Activated CD8-positive, alpha-beta memory T cell treated with anti-CD3 and anti-CD28 coated beads, Interleukin-2, amount 50 U/mL, for 4 hours (primary cell): Measurements from ENCODE around the gene RTN4R.

Source experiments
- DNase-seq: peaks from one replicate; pipeline ENCODE4 v3.0.0-alpha.2; 2020

RTN4R gene

DNA sequence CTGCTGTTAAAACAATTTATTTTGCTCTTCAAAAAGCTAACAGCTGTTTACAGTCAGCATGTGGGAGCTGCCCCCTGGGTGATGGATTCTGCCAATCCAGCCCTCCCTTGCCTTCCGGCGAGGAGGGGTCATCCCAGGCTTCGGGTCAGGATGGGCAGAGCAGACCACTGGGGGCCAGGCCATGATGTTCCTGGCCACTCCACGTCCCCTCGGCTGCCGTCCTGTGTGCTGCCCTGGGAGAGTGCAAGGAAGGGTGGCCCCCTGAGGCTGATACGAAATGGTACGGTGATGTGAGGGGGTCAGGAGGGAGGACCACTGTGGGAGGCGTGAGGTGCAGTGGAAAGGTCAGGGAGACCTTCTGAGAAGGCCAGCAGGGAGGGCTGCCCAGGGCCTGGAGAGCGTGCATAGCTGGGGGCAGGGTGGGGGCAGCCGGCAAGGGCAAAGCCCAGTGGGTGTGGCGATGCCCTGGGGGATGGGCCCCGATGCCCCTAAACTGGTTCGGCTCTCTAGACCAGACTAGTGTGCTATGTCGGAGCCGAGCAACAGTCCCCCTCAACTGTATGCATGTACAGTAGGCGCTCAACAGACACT, 41.3 kb downstream of the RTN4R start:
- DNase-seq, result no peak

GRCh38 chr22:20226077-20226716, 41.9 kb downstream of the RTN4R start:
- DNase-seq, result no peak

DNA sequence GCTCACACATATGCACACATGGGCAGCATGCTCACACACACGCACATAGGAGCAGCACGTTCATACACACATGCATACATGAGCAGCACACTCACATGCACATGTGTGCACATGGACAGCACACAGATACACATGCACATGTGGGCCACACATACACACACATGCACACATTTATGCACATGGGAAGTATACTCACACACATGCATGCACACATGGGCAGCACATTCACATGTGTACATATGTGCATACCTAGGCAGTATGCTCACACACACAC, 42.5 kb downstream of the RTN4R start:
- DNase-seq, result no peak

DNA sequence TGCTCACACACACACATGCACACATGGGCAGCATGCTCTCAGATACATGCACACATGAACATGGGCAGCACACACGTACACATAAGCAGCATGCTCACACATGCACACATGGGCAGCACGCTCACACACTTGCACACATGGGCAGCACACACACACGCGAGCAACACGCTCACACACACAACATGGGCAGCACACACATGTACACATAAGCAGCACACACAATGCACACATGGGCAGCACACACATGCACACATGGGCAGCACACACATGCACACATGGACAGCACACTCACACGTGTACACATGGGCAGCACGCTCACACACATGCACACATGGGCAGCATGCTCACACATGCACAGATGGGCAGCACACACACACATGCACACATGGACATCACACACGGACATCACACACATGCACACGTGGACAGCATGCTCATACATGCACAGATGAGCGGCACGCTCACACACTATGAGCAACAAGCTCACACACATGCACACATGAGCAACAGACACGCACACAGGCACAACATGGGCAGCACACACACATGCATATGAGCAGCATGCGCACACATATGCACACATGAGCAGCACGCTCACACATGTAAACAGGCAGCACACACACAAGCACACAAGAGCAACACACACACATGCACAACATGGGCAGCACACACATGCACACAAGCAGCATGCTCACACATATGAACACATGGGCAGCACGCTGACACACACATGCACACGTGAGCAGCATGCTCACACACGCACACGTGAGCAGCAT, 43.0 kb downstream of the RTN4R start:
- no peak for DNase-seq

GRCh38 chr22:20224256-20224626, 43.9 kb downstream of the RTN4R start:
- DNase-seq, result no peak

- DNase-seq, result no peak
Observed at GRCh38 chr22:20223421-20224255, 44.5 kb downstream of the RTN4R start.

- DNase-seq, result no peak
Observed at GRCh38 chr22:20222764-20223420, 45.2 kb downstream of the RTN4R start.

DNA sequence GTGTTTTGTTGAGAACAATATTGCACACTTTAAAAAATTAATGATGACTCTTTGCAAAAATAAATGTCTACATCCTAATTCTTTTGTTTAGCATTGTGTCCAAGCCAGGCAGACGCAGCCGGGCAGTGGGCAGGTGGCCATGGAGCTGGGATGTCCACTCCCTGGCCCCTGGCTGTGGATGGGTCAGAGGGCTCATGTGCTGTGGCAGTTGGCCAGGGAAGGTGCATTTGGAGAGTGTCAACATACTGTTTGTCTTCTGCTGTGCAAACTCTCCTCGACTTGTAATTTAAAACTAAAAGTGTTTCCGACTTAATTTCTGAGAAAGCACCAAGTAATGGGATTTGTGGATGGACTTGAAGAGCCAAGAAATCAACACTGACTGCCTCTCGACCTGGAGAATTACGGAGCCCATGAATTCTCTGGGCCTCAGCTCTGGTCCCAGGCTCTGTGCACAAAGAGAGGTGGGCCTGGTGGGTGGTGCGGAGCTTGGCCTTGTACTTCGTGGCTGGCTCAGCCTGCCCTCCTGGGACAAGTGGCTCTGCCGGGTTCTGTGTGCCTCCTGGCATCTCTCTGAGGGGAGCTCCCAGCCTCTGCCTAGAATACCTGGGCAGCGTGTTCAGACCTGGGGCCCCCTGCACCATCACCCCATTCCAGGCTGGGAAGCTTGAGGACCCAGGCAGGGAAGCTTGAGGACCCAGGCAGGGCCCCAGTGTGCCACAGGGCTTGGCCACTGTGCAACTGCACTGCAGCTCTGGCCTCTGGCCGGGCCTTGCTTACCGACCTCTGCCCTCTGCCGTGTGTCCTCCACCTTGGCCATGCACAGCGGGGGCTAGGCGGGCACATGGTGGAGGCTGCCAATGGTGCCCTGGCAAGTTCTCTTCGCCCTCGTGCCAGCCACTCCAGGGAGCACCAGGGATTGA, 46.4 kb downstream of the RTN4R start:
- DNase-seq, result no peak

GRCh38 chr22:20220629-20221026, 47.5 kb downstream of the RTN4R start:
- no peak for DNase-seq

DNA sequence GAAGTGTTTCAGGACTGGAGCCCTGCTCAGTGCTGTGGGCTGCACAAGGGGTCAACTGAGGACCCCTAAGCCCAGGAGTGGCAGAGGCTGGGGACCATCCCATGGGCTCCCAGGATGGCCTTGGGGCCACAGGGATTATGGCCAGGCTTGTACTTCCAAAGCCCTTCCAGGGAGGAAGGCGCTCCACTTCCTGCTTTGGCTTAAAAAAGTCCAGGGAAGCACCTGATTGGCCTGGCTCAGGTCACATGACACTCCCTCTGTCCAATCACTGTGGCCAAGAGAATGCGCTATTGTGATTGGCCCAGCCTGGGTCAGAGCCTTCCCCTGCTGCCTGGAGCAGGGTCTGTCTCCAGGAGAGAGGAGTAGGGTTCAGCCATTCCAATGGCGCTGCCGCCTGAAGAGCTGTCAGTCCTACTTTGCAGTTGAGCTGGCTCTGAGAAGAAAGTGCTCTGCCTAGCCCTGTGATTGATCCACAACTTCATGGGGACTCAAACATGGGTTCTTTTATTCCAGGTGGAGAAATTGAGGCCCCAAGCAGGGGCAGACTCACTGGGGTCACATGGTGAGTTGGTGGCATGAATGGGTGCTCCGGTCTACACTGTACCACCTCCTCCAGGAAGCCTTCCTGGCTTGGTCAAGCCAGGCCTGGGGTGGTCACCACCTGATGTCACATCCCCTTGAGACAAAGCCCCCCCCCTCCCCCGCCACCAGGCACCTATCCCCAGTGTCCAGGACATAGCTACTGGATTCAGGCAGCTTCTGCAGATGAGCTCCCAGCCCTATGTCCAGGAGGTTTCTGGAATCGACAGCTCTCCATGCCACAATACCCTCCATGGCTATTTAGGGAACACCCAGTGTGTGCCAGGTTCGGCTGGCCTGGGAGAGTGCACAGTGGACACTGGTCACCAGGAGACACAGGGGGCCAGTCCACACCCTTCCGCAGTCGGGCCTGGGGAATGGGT, 48.2 kb downstream of the RTN4R start:
- no peak for DNase-seq

GRCh38 chr22:20218987-20219386, 49.1 kb downstream of the RTN4R start:
- DNase-seq, result no peak

DNA sequence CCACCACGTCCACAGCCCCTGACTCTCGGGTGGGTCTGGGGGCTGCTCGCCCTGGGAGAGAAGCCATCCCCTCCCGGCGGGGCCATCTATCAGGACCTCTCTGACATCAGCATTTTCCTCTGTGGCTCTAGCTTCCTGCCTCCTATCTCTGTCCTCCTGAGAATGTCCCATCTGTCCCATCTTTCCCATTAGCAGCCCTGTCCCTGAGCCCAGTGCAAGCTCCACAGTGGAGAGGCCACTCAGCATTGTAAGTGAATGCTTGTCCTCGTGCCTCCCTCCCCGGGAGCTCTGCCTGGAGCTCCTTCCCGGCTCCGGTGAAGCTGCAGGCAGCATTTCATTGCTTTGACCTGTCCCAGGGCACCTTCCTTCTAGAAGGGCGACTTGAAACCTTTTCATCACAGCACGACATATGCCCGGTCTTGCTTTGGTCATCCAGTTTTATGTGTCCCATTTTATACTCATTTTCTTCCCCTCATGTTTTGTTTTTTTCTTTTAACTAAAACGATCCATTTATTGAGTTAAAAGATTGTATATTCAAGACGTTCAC, 49.7 kb downstream of the RTN4R start:
- no peak for DNase-seq

DNA sequence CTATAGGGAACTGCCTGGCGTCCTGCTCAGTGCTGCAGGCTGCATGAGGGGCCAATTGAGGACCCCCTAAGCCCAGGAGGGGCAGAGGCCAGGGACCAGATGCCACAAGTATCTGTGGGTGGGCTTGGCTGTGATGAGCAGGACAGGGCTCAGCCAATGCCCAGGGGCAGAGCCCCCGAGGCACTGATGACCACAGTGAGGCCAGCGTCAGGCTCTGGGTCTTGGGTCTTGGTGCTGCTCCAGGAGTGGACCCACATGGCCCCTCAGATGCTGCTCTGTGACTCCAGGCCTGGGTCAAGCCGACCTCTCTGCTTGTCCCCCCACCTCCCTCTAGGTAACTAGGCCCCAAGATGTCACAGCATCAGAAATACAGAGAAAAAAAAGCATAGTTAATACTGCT, 50.6 kb downstream of the RTN4R start:
- no peak for DNase-seq

GRCh38 chr22:20216863-20217499, 51.1 kb downstream of the RTN4R start:
- DNase-seq, result no peak

- DNase-seq, result no peak
Observed at GRCh38 chr22:20215742-20216141, 52.4 kb downstream of the RTN4R start.

DNA sequence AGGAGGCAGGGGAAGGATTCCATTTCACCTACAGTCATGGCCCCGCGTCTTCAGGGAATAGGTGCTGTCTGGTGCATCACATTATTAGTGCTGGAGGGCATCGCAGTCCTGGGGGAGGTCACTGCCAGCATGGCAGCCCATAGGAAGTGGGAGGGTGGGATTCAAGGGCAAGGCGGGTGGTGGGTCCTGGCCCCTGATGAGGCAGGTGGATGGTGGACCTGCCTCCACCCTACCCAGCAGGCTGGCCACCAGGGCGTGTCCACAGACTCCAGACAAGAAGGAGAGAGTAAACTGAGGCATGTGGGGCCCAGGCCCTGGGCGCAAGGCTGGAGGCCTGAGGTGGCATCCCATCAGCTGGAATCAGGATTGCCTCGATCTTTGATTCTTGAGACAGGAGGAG, 53.3 kb downstream of the RTN4R start:
- DNase-seq, result no peak

DNA sequence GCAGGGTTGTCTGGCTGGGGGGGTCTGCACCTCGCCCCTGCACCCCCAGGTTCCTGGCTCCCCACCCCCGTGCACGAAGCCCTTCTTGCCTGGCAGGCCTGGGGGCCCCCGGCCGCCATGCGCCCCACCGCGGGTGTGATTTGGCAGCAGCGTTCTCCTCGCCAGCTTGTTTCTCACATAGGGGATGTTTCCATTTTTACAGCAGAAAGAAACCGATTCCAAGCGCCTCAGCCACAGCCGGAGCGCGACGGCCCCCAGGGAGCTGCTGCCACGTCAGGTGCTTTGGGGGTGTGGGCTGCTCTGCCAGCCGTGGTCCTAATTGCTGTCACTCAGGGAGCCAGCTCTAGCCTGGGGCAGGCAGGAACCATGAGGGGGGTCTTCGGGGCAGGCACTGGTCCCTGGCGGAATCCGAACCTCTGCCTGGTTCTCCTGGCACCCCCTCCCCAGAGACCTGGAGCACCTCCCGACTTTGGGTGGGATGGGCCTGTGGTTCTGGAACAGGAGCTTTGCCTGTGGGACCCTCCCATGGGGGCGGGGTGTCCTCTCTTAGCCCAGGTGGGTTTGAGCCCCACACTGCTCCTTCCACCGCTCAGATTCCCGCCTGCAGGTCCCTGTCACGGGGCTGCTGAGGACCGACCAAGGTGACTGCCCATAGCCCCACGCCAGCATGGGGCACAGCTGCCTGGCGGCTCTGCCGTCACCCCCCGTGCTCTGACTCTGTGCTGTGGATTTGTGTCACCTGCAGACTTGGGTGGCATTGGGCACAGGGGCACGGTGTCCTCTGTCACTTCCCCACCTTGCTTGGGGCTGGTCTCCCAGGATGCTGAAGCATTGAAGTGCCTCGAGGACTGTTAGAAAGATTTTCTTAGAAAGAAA, 54.0 kb downstream of the RTN4R start:
- DNase-seq, result no peak

- DNase-seq, result no peak
Observed at GRCh38 chr22:20212754-20213699, 55.1 kb downstream of the RTN4R start.
